Measurements from ENCODE around the gene MKRN1.
"Not testable (repeated sequence)": the region's sequence is repeated elsewhere in the genome, so short reads cannot be mapped to it uniquely, and the experiment has no call there.

MKRN1 gene

GRCh38 chr7:140425718-140426117, 53.6 kb downstream of the MKRN1 start:
- Histone ChIP-seq H3K9me3 (ENCODE audit: control insufficient read depth, low read length) (no peaks in the 10 kb centered on the region), H3K36me3 (ENCODE audit: control insufficient read depth, insufficient read depth, low read length, severe bottlenecking) (no peaks in the 10 kb centered on the region), H3K27me3 (replicated peaks; ENCODE audit: control insufficient read depth, insufficient read depth, low read length) (peaks cover 6% of the 10 kb centered on the region), H3K9ac (ENCODE audit: low read length) (no peak overlapping the region), H3K4me3 (ENCODE audit: low read length) (no peak overlapping the region), H3K4me1 (ENCODE audit: control insufficient read depth, insufficient read depth, low read length) (no peaks in the 10 kb centered on the region)
- no peak for DNase-seq (ENCODE audit: low read depth)

GRCh38 chr7:140423501-140423900, 55.8 kb downstream of the MKRN1 start:
- no peak for DNase-seq (ENCODE audit: low read depth)
- H3K36me3 ChIP-seq (ENCODE audit: control insufficient read depth, insufficient read depth, low read length, severe bottlenecking), result no peaks in the 10 kb centered on the region
- H3K9ac ChIP-seq (ENCODE audit: low read length), result no peak overlapping the region
- no peak overlapping the region for H3K4me3 ChIP-seq (ENCODE audit: low read length)
- no peaks in the 10 kb centered on the region for H3K4me1 ChIP-seq (ENCODE audit: control insufficient read depth, insufficient read depth, low read length)
- no peaks in the 10 kb centered on the region for H3K27me3 ChIP-seq (replicated peaks; ENCODE audit: control insufficient read depth, insufficient read depth, low read length)
- H3K9me3 ChIP-seq (ENCODE audit: control insufficient read depth, low read length), result no peaks in the 10 kb centered on the region

GRCh38 chr7:140421521-140421920, 57.8 kb downstream of the MKRN1 start:
- H3K4me1 ChIP-seq (ENCODE audit: control insufficient read depth, insufficient read depth, low read length), result no peaks in the 10 kb centered on the region
- H3K27me3 ChIP-seq (replicated peaks; ENCODE audit: control insufficient read depth, insufficient read depth, low read length), result peaks cover under 1% of the 10 kb centered on the region
- no peak for DNase-seq (ENCODE audit: low read depth)

GRCh38 chr7:140418653-140419052, 60.7 kb downstream of the MKRN1 start:
- H3K9me3 ChIP-seq (ENCODE audit: control insufficient read depth, low read length), result no peaks in the 10 kb centered on the region
- DNase-seq (ENCODE audit: low read depth), result no peak
- no peak overlapping the region for H3K4me3 ChIP-seq (ENCODE audit: low read length)
- no peaks in the 10 kb centered on the region for H3K36me3 ChIP-seq (ENCODE audit: control insufficient read depth, insufficient read depth, low read length, severe bottlenecking)
- no peak overlapping the region for H3K9ac ChIP-seq (ENCODE audit: low read length)
- peaks cover 2% of the 10 kb centered on the region for H3K27me3 ChIP-seq (replicated peaks; ENCODE audit: control insufficient read depth, insufficient read depth, low read length)
- peaks cover 5% of the 10 kb centered on the region for H3K4me1 ChIP-seq (ENCODE audit: control insufficient read depth, insufficient read depth, low read length)

More at GRCh38 chr7:140421521-140421920, 57.8 kb downstream of the MKRN1 start:
- H3K4me3 ChIP-seq (ENCODE audit: low read length), result no peak overlapping the region
- H3K36me3 ChIP-seq (ENCODE audit: control insufficient read depth, insufficient read depth, low read length, severe bottlenecking), result no peaks in the 10 kb centered on the region
- H3K9ac ChIP-seq (ENCODE audit: low read length), result no peak overlapping the region
- no peaks in the 10 kb centered on the region for H3K9me3 ChIP-seq (ENCODE audit: control insufficient read depth, low read length)

GRCh38 chr7:140418156-140418472, 61.2 kb downstream of the MKRN1 start:
- H3K27me3 ChIP-seq (replicated peaks; ENCODE audit: control insufficient read depth, insufficient read depth, low read length); H3K4me3 ChIP-seq (ENCODE audit: low read length); H3K36me3 ChIP-seq (ENCODE audit: control insufficient read depth, insufficient read depth, low read length, severe bottlenecking); H3K4me1 ChIP-seq (ENCODE audit: control insufficient read depth, insufficient read depth, low read length); H3K9ac ChIP-seq (ENCODE audit: low read length); DNase-seq (ENCODE audit: low read depth); H3K9me3 ChIP-seq (ENCODE audit: control insufficient read depth, low read length): not testable (repeated sequence)

GRCh38 chr7:140417456-140418155, 61.7 kb downstream of the MKRN1 start:
- H3K36me3 ChIP-seq (ENCODE audit: control insufficient read depth, insufficient read depth, low read length, severe bottlenecking), result no peaks in the 10 kb centered on the region
- peaks cover 5% of the 10 kb centered on the region for H3K4me1 ChIP-seq (ENCODE audit: control insufficient read depth, insufficient read depth, low read length)
- H3K27me3 ChIP-seq (replicated peaks; ENCODE audit: control insufficient read depth, insufficient read depth, low read length), result peaks cover 2% of the 10 kb centered on the region
- H3K9ac ChIP-seq (ENCODE audit: low read length), result no peak overlapping the region
- no peak for DNase-seq (ENCODE audit: low read depth)
- H3K9me3 ChIP-seq (ENCODE audit: control insufficient read depth, low read length), result peaks cover 3% of the 10 kb centered on the region
- H3K4me3 ChIP-seq (ENCODE audit: low read length), result no peak overlapping the region

- Histone ChIP-seq H3K9ac (ENCODE audit: low read length) (no peak overlapping the region), H3K36me3 (ENCODE audit: control insufficient read depth, insufficient read depth, low read length, severe bottlenecking) (no peaks in the 10 kb centered on the region), H3K27me3 (replicated peaks; ENCODE audit: control insufficient read depth, insufficient read depth, low read length) (peaks cover 2% of the 10 kb centered on the region), H3K4me3 (ENCODE audit: low read length) (no peak overlapping the region), H3K9me3 (ENCODE audit: control insufficient read depth, low read length) (peaks cover 3% of the 10 kb centered on the region), H3K4me1 (ENCODE audit: control insufficient read depth, insufficient read depth, low read length) (peaks cover 5% of the 10 kb centered on the region)
- no peak for DNase-seq (ENCODE audit: low read depth)
Measured at GRCh38 chr7:140416560-140416959, 62.7 kb downstream of the MKRN1 start.

- DNase-seq (ENCODE audit: low read depth); H3K9me3 ChIP-seq (ENCODE audit: control insufficient read depth, low read length); H3K36me3 ChIP-seq (ENCODE audit: control insufficient read depth, insufficient read depth, low read length, severe bottlenecking); H3K27me3 ChIP-seq (replicated peaks; ENCODE audit: control insufficient read depth, insufficient read depth, low read length); H3K4me3 ChIP-seq (ENCODE audit: low read length); H3K4me1 ChIP-seq (ENCODE audit: control insufficient read depth, insufficient read depth, low read length); H3K9ac ChIP-seq (ENCODE audit: low read length): not testable (repeated sequence)
Measured at GRCh38 chr7:140415816-140416215, 63.5 kb downstream of the MKRN1 start.

GRCh38 chr7:140415361-140415760, 63.9 kb downstream of the MKRN1 start:
- Histone ChIP-seq H3K4me1 (ENCODE audit: control insufficient read depth, insufficient read depth, low read length) (peaks cover 5% of the 10 kb centered on the region), H3K27me3 (replicated peaks; ENCODE audit: control insufficient read depth, insufficient read depth, low read length) (peaks cover 2% of the 10 kb centered on the region), H3K9ac (ENCODE audit: low read length) (no peak overlapping the region), H3K4me3 (ENCODE audit: low read length) (no peak overlapping the region), H3K36me3 (ENCODE audit: control insufficient read depth, insufficient read depth, low read length, severe bottlenecking) (no peaks in the 10 kb centered on the region), H3K9me3 (ENCODE audit: control insufficient read depth, low read length) (peaks cover 3% of the 10 kb centered on the region)
- no peak for DNase-seq (ENCODE audit: low read depth)

- H3K9me3 ChIP-seq (ENCODE audit: control insufficient read depth, low read length), result no peaks in the 10 kb centered on the region
- H3K4me3 ChIP-seq (ENCODE audit: low read length), result peak overlapping the region; percentile 64
- no peak overlapping the region for H3K9ac ChIP-seq (ENCODE audit: low read length)
Measured at GRCh38 chr7:140404565-140405065, 74.7 kb downstream of the MKRN1 start.

GRCh38 chr7:140403878-140404564, 75.3 kb downstream of the MKRN1 start, which contains the start of gene RAB19:
Gene RAB19, plus strand, starts transcription at chr7:140404058. Its CDS starts 3,589 bp downstream, at chr7:140407647.
- H3K4me1 ChIP-seq (ENCODE audit: control insufficient read depth, insufficient read depth, low read length), result peaks cover 26% of the 10 kb centered on the region
- DNase-seq (ENCODE audit: low read depth), result no peak
- peak within 1 kb of the TSS; percentile 42 for H3K9ac ChIP-seq (ENCODE audit: low read length)
- H3K4me3 ChIP-seq (ENCODE audit: low read length), result peak within 1 kb of the TSS; percentile 64
- H3K36me3 ChIP-seq (ENCODE audit: control insufficient read depth, insufficient read depth, low read length, severe bottlenecking), result no peaks in the 10 kb centered on the region
- H3K27me3 ChIP-seq (replicated peaks; ENCODE audit: control insufficient read depth, insufficient read depth, low read length), result peaks cover 8% of the 10 kb centered on the region
- H3K9me3 ChIP-seq (ENCODE audit: control insufficient read depth, low read length), result no peaks in the 10 kb centered on the region

More at GRCh38 chr7:140404565-140405065, 74.7 kb downstream of the MKRN1 start:
- peak; percentile 52 for DNase-seq (ENCODE audit: low read depth)
- H3K27me3 ChIP-seq (replicated peaks; ENCODE audit: control insufficient read depth, insufficient read depth, low read length), result peaks cover 8% of the 10 kb centered on the region
- peaks cover 26% of the 10 kb centered on the region for H3K4me1 ChIP-seq (ENCODE audit: control insufficient read depth, insufficient read depth, low read length)
- H3K36me3 ChIP-seq (ENCODE audit: control insufficient read depth, insufficient read depth, low read length, severe bottlenecking), result no peaks in the 10 kb centered on the region
